GM21423 (cell line): ENCODE results near the gene TRIM60.
A peak's percentile ranks its signal among the peaks of the same experiment; 100 is the strongest.
"Not testable (repeated sequence)": the region's sequence is repeated elsewhere in the genome, so short reads cannot be mapped to it uniquely, and the experiment has no call there.

Source experiments
- ATAC-seq: cut with Tn5 transposase; IDR thresholded peaks from one replicate; pipeline ENCODE4 v1.9.1; 2021; ENCODE audit warnings: mild to moderate bottlenecking, moderate library complexity; ENCODE audit not compliant: unreplicated experiment

TRIM60 gene

DNA sequence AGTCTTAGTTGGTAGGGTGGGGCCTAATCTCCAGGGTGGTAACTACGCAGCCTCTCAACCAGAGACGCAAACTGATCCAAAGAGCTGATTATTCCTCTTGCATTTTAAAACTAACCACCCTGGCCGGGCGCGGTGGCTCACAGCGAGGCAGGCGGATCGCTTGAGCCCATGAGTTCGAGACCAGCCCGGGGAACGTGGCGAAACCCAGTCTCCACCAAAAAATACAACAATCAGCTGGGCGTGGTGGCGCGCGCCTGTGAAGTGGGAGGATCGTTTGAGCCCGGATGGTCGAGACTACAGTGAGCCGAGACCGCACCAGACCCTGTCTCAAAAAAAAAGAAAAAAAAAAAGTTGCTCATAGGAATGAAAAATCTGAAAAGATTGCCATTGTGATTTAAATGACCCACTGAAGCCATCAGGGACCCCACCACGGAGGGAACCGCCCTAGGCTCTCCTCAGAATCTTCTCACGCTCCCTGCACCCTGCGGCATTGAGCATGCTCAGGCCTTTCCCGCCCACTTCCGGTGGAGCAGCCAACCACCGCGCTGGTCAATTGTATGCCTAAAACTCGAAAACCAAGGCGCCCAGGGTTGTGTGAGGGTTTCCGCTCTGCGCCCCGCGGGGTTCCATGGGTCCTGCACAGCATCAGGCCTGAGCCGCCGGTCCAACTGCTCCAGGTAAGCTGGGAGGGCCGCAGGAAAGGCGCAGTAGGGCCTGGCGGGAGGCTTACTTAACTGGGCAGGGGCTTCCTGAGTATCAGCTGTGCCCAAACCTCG, at the start of gene TRIM60:
Gene TRIM60, plus strand, starts transcription at position 564 of the 776 bp plus-strand sequence. CDS start 8,074 bp downstream, outside the sequence.
- no peak for ATAC-seq

DNA sequence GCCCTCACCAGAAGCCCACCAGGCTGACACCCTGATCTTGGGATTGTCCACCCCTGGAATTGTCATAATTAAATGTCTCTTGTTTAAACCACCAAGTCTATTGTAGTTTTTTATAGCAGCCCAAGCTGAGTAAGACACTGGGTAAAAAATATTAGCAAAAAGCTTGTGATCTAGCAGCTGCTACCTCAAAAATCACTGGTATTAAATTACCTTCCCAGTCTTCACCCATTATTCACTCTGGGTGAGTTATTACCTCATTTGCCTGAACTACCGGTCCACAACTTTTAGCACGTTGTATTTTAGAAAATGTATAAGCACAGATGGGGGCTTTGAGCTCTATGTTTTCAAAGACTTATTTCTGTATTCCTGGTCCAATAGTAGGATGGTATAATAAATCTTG, 42.3 kb upstream of the TRIM60 start:
- no peak for ATAC-seq

DNA sequence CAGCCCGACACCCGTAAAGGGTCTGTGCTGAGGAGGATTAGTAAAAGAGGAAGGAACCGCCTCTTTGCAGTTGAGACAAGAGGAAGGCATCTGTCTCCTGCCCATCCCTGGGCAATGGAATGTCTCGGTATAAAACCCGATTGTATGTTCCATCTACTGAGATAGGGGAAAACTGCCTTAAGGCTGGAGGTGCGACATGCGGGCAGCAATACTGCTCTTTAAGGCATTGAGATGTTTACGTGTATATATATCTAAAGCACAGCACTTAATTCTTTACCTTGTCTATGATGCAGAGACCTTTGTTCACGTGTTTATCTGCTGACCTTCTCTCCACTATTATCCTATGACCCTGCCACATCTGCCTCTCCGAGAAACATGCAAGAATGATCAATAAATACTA, 41.0 kb upstream of the TRIM60 start:
- not testable (repeated sequence) for ATAC-seq

DNA sequence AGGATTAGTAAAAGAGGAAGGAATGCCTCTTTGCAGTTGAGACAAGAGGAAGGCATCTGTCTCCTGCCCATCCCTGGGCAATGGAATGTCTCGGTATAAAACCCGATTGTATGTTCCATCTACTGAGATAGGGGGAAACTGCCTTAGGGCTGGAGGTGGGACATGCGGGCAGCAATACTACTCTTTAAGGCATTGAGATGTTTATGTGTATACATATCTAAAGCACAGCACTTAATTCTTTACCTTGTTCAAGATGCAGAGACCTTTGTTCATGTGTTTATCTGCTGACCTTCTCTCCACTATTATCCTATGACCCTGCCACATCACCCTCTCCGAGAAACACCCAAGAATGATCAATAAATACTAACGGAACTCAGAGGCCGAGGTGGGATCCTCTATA, 35.7 kb upstream of the TRIM60 start:
- not testable (repeated sequence) for ATAC-seq

DNA sequence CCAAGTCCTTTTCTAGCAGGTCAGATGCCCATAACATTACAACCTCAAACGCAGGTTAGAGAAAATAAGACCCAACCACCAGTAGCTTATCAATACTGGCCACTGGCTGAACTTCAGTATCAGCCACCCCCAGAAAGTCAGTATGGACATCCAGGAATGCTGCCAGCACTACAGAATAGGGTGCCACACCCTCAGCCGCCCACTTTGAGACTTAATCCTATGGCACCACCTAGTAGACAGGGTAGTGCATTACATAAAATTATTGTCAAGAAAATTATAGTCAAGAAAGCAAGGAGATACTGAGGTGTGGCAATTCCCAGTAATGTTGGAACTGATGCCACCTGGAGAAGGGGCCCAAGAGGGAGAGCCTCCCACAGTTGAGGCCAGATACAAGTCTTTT, 34.5 kb upstream of the TRIM60 start:
- no peak for ATAC-seq

DNA sequence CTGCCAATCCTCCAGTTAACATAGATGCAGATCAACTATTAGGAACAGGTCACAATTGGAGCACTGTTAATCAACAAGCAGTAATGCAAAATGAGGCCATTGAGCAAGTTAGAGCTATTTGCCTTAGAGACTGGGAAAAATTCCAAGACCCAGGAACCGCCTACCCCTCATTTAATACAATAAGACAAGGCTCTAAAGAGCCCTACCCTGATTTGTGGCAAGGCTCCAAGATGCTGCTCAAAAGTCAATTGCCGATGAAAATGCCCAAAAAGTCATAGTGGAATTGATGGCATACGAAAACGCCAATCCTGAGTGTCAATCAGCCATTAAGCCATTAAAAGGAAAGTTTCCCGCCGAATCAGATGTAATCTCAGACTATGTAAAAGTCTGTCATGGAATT, 33.9 kb upstream of the TRIM60 start:
- no peak for ATAC-seq

DNA sequence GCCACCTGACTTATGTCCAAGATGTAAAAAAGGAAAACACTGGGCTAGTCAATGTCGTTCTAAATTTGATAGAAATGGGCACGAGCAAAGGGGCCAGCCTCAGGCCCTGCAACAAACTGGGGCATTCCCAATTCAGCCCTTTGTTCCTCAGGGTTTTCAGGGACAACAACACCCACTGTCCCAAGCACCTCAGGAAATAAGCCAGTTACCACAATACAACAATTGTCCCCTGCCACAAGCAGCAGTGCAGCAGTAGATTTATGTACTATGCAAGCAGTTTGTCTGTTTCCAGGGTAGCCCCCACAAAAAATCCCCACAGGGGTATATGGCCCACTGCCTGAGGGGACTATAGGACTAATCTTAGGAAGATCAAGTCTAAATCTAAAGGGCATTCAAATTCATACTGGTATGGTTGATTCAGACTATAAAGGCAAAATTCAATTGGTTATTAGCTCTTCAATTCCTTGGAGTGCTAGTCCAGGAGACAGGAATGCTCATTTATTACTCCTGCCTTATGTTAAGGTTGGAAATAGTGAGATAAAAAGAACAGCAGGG, 33.2 kb upstream of the TRIM60 start:
- ATAC-seq, result not testable (repeated sequence)

DNA sequence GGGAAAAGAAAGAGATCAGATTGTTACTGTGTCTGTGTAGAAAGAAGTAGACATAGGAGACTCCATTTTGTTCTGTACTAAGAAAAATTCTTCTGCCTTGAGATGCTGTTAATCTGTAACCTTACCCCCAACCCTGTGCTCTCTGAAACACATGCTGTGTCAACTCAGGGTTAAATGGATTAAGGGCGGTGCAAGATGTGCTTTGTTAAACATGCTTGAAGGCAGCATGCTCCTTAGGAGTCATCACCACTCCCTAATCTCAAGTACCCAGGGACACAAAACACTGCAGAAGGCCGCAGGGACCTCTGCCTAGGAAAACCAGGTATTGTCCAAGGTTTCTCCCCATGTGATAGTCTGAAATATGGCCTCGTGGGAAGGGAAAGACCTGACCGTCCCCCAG, 29.8 kb upstream of the TRIM60 start:
- ATAC-seq, result not testable (repeated sequence)

DNA sequence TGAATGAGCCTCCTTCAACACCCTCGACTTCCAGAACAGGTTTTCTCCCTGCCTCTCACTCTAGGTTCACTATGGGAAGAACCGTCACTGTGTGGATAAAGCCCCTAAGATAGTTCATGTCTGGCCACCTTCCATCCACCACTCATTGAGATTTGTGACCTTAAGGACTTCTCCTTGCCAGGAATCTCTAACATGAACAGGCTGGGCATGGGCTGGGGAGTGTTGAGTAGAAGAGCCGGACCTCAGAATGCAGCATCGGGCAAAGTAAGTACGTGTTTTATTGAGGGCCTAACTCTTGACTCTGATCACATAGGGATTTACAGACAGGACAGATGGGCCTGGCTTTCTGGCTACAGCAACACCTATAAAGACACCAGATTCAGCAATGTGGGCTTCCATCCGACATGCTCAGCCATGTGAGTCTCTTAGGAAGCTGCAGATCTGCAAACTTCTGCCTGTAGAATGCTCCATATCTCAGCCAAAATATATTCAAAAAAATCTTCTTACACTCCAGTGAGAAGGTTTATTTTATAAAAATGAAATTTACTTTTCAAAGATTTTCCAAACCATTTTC, 26.4 kb upstream of the TRIM60 start:
- ATAC-seq, result no peak

DNA sequence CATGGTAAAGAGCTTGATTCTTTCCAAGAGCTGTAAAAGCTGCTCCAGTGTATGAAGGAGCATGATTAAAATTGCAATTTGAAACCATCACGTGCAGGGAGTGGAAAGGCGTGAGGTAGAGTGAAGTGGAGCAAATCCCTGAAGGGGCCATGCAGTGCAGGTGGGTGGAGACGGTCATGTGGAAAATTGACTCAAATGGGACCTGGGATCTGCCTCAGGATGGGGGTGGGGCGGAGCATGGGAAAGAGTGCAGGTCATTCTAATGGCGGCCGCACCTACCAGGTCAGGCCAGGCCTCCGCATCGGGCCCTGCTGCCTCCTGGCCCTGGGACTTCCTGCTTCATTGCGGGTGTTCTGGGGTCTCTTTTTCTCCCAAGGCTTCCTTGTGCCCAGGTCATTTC, 25.3 kb upstream of the TRIM60 start:
- ATAC-seq, result no peak

DNA sequence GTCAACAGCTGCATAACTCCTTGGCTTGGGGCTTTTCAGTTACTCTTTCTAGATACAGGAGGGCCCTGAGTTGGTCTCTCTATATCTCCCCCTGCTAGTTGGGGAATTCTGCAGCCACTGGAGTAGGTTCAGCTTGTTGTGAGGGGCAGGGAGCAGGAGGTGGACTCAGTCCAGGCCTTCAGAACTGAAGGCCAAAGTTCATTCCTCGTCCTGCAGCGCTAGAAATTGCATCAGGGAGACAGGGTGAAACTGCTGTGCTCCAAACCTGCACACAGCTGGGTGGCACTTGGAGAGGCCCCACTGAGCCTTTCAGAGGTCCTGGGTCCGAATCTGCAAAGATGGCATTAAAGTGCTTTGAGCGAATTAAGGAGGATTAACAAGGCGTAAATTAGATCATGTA, 24.9 kb upstream of the TRIM60 start:
- no peak for ATAC-seq

DNA sequence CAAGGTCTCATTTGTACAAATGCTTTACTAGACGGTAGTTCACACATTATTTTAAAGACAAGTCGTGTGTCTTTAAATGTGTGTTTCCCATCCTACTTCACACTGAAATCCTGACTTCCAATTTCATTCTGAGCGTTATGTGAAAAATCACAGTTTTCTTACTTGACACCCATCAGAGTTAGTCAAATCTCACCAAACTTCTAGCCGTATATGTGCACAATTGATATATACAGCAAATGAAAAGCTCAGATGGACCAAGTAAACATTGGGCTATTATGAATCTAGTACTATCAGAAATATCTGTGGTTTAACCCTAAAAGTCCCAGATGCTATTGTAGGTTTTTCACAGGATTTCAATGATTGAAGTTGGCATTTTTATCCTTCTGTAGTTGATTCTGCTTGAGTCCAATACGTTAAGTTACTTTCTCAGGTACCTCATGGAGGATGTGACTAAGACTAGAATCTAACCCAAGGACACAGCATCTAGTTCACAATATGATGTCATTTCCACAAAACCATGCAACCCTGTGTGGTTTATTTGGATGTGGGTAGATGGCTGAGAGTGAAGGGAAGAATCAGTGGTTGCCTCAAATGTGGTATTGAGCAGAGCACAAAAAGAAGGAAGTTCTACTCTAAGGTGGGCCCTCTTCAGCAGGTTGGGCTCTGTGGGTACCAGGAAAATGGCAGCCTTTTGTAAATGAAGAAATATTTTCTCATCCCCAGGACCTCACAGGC, 22.1 kb upstream of the TRIM60 start:
- ATAC-seq, result peak; percentile 64

DNA sequence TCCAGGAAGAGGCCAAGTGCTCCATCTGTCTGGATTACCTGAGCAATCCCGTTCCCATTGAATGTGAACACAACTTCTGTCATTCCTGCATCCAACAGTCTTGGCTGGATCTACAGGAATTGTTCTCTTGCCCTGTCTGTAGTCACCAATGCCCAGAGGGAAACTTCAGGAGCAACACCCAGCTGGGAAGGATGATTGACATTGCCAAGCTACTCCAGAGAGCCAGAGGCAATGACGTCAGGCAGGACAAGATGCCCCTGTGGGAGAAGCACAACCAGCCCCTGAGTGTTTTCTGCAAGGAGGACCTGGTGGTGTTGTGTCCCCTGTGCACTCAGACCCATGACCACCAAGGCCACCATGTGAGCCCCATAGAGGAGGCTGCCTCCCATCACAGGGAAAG, 21.3 kb upstream of the TRIM60 start:
- no peak for ATAC-seq

DNA sequence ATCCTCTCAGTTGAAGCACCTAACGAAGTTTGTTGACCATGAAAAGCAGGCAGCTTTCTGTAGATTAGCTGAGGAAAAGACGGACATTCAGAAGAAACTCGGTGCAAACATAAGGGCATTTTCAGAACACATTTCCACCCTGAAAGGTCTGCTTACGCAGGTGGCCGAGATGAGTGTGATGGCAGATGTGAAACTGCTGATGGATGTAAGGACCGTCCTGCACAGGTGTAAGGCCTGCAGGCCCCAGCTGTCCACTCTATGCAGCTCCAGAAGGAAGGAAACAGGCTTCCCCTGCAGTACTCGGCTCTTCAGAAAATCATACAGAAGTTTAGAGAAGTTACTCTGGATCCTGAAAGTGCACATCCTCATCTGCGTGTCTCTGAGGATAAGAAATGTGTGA, 20.8 kb upstream of the TRIM60 start:
- ATAC-seq, result no peak

DNA sequence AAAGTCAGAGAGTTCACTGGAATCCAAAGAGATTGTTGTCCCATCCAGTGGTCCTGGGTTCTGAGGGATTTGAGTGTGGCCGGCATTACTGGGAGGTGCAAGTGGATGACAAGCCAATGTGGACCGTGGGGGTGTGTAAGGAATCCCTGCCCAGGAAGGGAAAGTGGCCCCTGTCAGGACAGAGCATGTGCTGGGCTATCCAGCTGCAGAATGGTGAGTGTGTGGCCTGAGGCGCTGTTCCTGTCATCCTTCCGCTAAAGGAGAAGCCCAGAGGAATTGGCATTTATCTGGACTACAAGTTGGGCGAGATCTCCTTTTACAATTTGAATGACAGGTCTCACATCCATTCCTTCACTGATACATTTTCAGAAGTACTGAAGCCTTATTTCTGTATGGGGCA, 20.4 kb upstream of the TRIM60 start:
- no peak for ATAC-seq

DNA sequence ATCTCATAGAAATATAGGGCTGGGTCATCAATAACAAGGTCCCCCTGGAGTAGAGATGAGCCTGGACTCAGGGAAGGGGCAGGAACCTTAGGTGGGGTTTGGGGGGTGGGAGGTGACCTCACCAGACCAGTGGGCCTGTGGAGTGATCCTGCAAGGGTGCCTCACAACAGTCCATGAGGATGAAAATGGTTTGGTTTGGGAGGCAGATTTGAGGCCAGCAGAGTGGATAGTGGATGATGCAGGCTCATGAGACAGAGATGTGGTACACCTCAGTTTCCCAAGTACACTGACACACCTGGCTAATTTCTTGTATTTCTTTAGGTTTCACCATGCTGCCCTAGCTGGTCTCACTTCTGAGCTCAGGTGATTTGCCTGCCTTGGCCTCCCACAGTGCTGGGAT, 18.1 kb upstream of the TRIM60 start:
- ATAC-seq, result no peak

DNA sequence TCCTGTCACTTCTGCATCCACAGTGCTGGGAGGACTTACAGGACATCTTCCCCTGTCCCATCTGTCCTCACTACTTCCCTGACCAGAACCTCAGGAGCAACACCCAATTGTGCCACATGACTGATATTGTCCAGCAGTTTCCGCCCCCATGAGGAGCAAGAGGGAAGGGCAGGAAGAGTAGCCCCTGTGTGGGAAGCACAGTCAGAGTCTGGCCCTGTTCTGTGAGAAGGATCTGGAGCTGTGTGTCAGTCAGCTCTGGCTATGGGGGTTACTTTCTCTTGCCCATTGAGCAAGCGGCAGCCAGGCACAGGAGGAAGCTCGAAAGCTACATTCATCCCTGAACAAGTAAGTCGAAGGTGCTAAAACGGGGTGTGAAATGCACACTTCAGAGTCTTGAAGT, 14.8 kb upstream of the TRIM60 start:
- peak; percentile 44 for ATAC-seq

DNA sequence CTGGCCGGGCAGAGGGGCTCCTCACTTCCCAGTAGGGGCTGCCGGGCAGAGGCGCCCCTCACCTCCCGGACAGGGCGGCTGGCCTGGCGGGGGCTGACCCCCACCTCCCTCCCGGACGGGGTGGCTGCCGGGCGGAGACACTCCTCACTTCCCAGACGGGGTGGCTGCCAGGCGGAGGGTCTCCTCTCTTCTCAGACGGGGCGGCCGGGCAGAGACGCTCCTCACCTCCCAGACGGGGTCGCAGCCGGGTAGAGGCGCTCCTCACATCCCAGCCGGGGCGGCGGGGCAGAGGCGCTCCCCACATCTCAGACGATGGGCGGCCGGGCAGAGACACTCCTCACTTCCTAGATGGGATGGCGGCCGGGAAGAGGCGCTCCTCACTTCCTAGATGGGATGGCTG, 11.8 kb upstream of the TRIM60 start:
- ATAC-seq, result not testable (repeated sequence)

DNA sequence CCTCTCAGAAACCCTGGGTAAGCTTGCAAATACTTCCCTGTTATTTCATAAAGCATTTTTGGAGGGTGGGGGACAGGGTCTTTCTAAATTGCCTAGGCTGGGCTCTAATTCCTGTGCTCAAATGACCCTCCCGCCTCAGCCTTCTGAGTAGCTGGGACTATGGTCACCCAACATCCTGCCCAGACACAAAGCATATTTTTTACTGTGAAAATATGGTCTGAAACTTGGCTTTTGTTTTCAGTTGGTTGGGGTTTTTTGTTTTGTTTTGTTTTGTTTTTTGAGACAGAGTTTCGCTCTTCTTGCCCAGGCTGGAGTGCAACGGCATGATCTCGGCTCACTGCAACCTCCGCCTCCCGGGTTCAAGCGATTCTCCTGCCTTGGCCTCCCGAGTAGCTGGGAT, 6.0 kb upstream of the TRIM60 start:
- not testable (repeated sequence) for ATAC-seq

DNA sequence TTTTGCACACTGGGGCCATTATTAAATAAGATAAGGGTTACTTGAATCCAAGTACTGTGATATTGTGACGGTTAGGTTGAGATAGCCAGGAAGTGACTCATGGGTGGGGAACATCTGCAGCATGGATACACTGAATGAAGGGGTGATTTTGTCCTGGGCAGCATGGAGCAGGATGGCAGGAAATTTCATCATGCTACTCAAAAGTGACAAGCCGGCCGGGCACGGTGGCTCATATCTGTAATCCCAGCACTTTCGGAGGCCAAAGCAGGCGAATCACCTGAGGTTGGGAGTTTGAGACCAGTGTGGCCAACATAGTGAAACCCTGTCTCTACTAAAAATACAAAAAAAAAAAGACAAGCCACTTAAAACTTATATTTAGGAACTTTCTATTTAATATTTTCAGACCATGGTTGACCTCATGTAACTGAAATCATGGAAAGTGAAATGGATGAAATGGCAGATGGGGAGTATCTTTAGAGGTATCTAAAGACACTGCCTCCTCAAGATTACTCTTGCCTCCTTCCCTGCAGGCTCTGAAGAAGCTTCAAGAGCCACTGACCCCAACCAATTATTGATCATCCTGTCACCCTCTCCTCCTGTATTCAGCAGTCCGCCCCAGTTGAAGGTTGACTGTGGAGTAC, 3.9 kb upstream of the TRIM60 start:
- ATAC-seq, result no peak

DNA sequence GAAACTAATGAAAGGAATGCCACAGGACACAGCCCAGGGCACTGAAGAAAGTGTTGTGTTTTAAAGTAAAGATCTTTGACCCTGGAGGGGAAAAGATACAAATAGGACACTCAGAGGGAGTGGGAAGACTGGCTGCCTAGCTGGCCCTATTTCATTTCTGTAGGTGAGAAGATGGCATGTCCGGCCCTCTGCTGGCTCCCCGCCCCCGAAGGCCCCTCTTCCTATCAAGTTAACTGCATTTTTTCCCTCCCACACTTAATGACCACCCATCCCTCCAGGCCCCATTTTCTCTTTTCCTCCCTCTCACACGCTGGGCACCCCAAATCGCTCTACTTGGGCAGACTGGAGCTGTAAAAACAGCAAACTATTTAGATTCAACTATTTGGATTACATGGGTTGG, 16.4 kb downstream of the TRIM60 start:
- no peak for ATAC-seq
